CD4-positive, alpha-beta memory T cell (primary cell): Measurements from ENCODE around the gene GLYR1. TPM values are rescaled to one million over a fixed set of nuclear protein-coding genes. Genes with fewer than 3 reads are reported as not detected.
"Not testable (repeated sequence)": the region's sequence is repeated elsewhere in the genome, so short reads cannot be mapped to it uniquely, and the experiment has no call there.

Source experiments
- CTCF ChIA-PET: fragments of 350-600 bp; sonication (Branson Sonifier 250); formaldehyde crosslinking; loops from one replicate; lab custom pipeline; 2021; ENCODE audit warnings: inconsistent platforms; ENCODE audit not compliant: partially characterized antibody; lab: Charles Lee
- POLR2A ChIA-PET: fragments of 350-600 bp; sonication (Branson Sonifier 250); formaldehyde crosslinking; loops from one replicate; lab custom pipeline; 2021; ENCODE audit not compliant: partially characterized antibody; lab: Charles Lee
- DNase-seq, 5 donors: peaks; one replicate each; pipeline versions ENCODE4 v3.0.0 to v3.0.0-alpha.2; 2020 to 2022; ENCODE audit warnings: mixed read lengths in 1 of 5
- H3K27ac ChIP-seq: one replicate; pipeline ENCODE4 v1.7.0; 2013; ENCODE audit warnings: low read depth, low read length
- H3K27me3 ChIP-seq: 2 replicates; pipeline ENCODE4 v1.7.0; 2013; ENCODE audit warnings: mild to moderate bottlenecking, low read length, moderate library complexity; ENCODE audit not compliant: insufficient read depth
- H3K36me3 ChIP-seq: 2 replicates; pipeline ENCODE4 v1.7.0; 2013; ENCODE audit warnings: mild to moderate bottlenecking, low read length, moderate library complexity; ENCODE audit not compliant: insufficient read depth
- H3K4me1 ChIP-seq: 2 replicates; pipeline ENCODE4 v1.7.0; 2013; ENCODE audit warnings: mild to moderate bottlenecking, low read length, moderate library complexity; ENCODE audit not compliant: insufficient read depth
- H3K4me3 ChIP-seq, 2 donors: one replicate each; pipeline ENCODE4 v1.7.0; 2013; ENCODE audit warnings: low read length in 2 of 2, mild to moderate bottlenecking in 1 of 2
- H3K9me3 ChIP-seq, 2 donors: one replicate each; pipeline ENCODE4 v1.7.0; 2013; ENCODE audit warnings: low read length in 2 of 2, control low read depth in 1 of 2; ENCODE audit not compliant: control insufficient read depth in 1 of 2
- H3K27ac Mint-ChIP-seq, 7 donors: one replicate each; pipeline ENCODE4 v1.8.0; 2020 to 2021; ENCODE audit warnings: mixed read lengths in 7 of 7, mild to moderate bottlenecking in 6 of 7, inconsistent platforms in 3 of 7, moderate library complexity in 3 of 7
- H3K27me3 Mint-ChIP-seq, 2 donors: one replicate each; pipeline ENCODE4 v1.8.0; 2020 to 2021; ENCODE audit warnings: mixed read lengths in 2 of 2
- H3K36me3 Mint-ChIP-seq, 2 donors: one replicate each; pipeline ENCODE4 v1.8.0; 2020 to 2021; ENCODE audit warnings: mixed read lengths in 2 of 2, inconsistent platforms in 1 of 2, mild to moderate bottlenecking in 1 of 2
- H3K4me1 Mint-ChIP-seq, 4 donors: one replicate each; pipeline ENCODE4 v1.8.0; 2020 to 2021; ENCODE audit warnings: mixed read lengths in 4 of 4, mild to moderate bottlenecking in 1 of 4
- H3K4me3 Mint-ChIP-seq, 8 donors: one replicate each; pipeline ENCODE4 v1.8.0; 2020 to 2021; ENCODE audit warnings: mixed read lengths in 8 of 8, mild to moderate bottlenecking in 7 of 8, moderate library complexity in 6 of 8, inconsistent platforms in 3 of 8
- H3K9me3 Mint-ChIP-seq, 8 donors: one replicate each; pipeline ENCODE4 v1.8.0; 2020 to 2021; ENCODE audit warnings: mixed read lengths in 8 of 8, mild to moderate bottlenecking in 5 of 8, inconsistent platforms in 3 of 8, moderate library complexity in 1 of 8
- intact Hi-C: fragments of 100-400 bp; cut with micrococcal nuclease; formaldehyde crosslinking; loops from one replicate; pipeline ENCODE4 v1.15.1; 2023
- polyA plus RNA-seq, 2 donors: library from polyadenylated mRNA; unstranded; fragments of 300-500 nt; fragmentation: Illumina TruSeq; gene quantifications; one replicate each; pipeline ENCODE4 v1.2.3, GENCODE V29; 2021
- total RNA-seq, 2 experiments: library from RNA; stranded (reverse); gene quantifications; one replicate each; pipeline ENCODE4 v1.2.3, GENCODE V29; 2021

GLYR1 gene
- total and polyA plus RNA-seq, 4 experiments from 2014 or later = 22.8 to 121 (median 81.0) TPM

GRCh38 chr16:4787627-4788482 is 59.2 kb downstream of the GLYR1 start, which contains the start of gene SEPTIN12:
Gene SEPTIN12 (minus strand): TSS chr16:4788345. CDS start chr16:4787645, 700 bp downstream.
- ChIA-PET POLR2A (no interaction called here), CTCF (no interaction called here)
- peak within 1 kb of the TSS in 4 of 7 donors; percentile 8 to 46 (median 36) for H3K27ac Mint-ChIP-seq

GRCh38 chr16:4787068-4787467 is 60.0 kb downstream of the GLYR1 start:
- Histone ChIP-seq H3K27ac (no peak overlapping the region), H3K36me3 (no peaks in the 10 kb centered on the region), H3K27me3 (no peaks in the 10 kb centered on the region), H3K4me3 (no peak overlapping the region), H3K9me3 (no peaks in the 10 kb centered on the region), H3K4me1 (no peaks in the 10 kb centered on the region)
- no peaks in the 10 kb centered on the region for H3K9me3 Mint-ChIP-seq
- H3K36me3 Mint-ChIP-seq = no peaks in the 10 kb centered on the region
- ChIA-PET POLR2A (no interaction called here), CTCF (no interaction called here)
- no peak overlapping the region for H3K4me3 Mint-ChIP-seq
- H3K27ac Mint-ChIP-seq = no peak overlapping the region
- DNase-seq = no peak
- peaks cover 0 to 2% of the 10 kb centered on the region in 2 donors for H3K27me3 Mint-ChIP-seq
- intact Hi-C loops = no loop called here
- no peaks in the 10 kb centered on the region for H3K4me1 Mint-ChIP-seq

More at GRCh38 chr16:4787627-4788482, 59.2 kb downstream of the GLYR1 start, which contains the start of gene SEPTIN12:
- H3K36me3 ChIP-seq = no peaks in the 10 kb centered on the region
- Mint-ChIP-seq H3K27me3 (peaks cover 0 to 2% of the 10 kb centered on the region in 2 donors), H3K4me1 (no peaks in the 10 kb centered on the region), H3K36me3 (no peaks in the 10 kb centered on the region), H3K9me3 (no peaks in the 10 kb centered on the region), H3K4me3 (no peak within 1 kb of the TSS)
- intact Hi-C loops = no loop called here
- no peak for DNase-seq
- no peak within 1 kb of the TSS for H3K27ac ChIP-seq
- H3K4me3 ChIP-seq = no peak within 1 kb of the TSS
- H3K9me3 ChIP-seq = no peaks in the 10 kb centered on the region
- H3K27me3 ChIP-seq = no peaks in the 10 kb centered on the region
- no peaks in the 10 kb centered on the region for H3K4me1 ChIP-seq

GRCh38 chr16:4785758-4786433 is 61.2 kb downstream of the GLYR1 start:
- no peaks in the 10 kb centered on the region for H3K4me1 Mint-ChIP-seq
- H3K27ac Mint-ChIP-seq = no peak overlapping the region
- no peaks in the 10 kb centered on the region for H3K36me3 ChIP-seq
- no peaks in the 10 kb centered on the region for H3K4me1 ChIP-seq
- no peaks in the 10 kb centered on the region for H3K9me3 ChIP-seq
- H3K27ac ChIP-seq = no peak overlapping the region
- H3K27me3 ChIP-seq = no peaks in the 10 kb centered on the region
- H3K4me3 Mint-ChIP-seq = no peak overlapping the region
- ChIA-PET CTCF (no interaction called here), POLR2A (no interaction called here)
- DNase-seq = no peak
- no peaks in the 10 kb centered on the region for H3K9me3 Mint-ChIP-seq
- H3K4me3 ChIP-seq = no peak overlapping the region
- intact Hi-C loops = no loop called here
- H3K36me3 Mint-ChIP-seq = no peaks in the 10 kb centered on the region
- H3K27me3 Mint-ChIP-seq = no peaks in the 10 kb centered on the region

- H3K27ac ChIP-seq, H3K27me3 ChIP-seq, H3K4me1 ChIP-seq, H3K27ac Mint-ChIP-seq, H3K4me3 ChIP-seq, H3K9me3 Mint-ChIP-seq, H3K4me1 Mint-ChIP-seq, H3K27me3 Mint-ChIP-seq, intact Hi-C loops, H3K9me3 ChIP-seq, H3K36me3 Mint-ChIP-seq, H3K4me3 Mint-ChIP-seq, POLR2A ChIA-PET, DNase-seq, CTCF ChIA-PET, H3K36me3 ChIP-seq: not testable (repeated sequence)
These were observed 62.6 kb downstream of the GLYR1 start for GRCh38 chr16:4784444-4784987.

- no peaks in the 10 kb centered on the region for H3K9me3 Mint-ChIP-seq
- Histone ChIP-seq H3K27me3 (no peaks in the 10 kb centered on the region), H3K9me3 (no peaks in the 10 kb centered on the region), H3K36me3 (no peaks in the 10 kb centered on the region), H3K27ac (no peak overlapping the region), H3K4me1 (no peaks in the 10 kb centered on the region), H3K4me3 (no peak overlapping the region)
- no peak for DNase-seq
- no peak overlapping the region for H3K27ac Mint-ChIP-seq
- intact Hi-C loops = no loop called here
- CTCF ChIA-PET = no interaction called here
- no peaks in the 10 kb centered on the region for H3K4me1 Mint-ChIP-seq
- no peak overlapping the region for H3K4me3 Mint-ChIP-seq
- POLR2A ChIA-PET = no interaction called here
- H3K27me3 Mint-ChIP-seq = no peaks in the 10 kb centered on the region
- no peaks in the 10 kb centered on the region for H3K36me3 Mint-ChIP-seq
These were observed 63.1 kb downstream of the GLYR1 start for GRCh38 chr16:4783951-4784336.

- Histone ChIP-seq H3K9me3 (no peaks in the 10 kb centered on the region), H3K27me3 (no peaks in the 10 kb centered on the region), H3K27ac (no peak overlapping the region), H3K36me3 (no peaks in the 10 kb centered on the region), H3K4me3 (no peak overlapping the region), H3K4me1 (no peaks in the 10 kb centered on the region)
- DNase-seq = no peak
- no peaks in the 10 kb centered on the region for H3K27me3 Mint-ChIP-seq
- H3K4me1 Mint-ChIP-seq = no peaks in the 10 kb centered on the region
- H3K9me3 Mint-ChIP-seq = no peaks in the 10 kb centered on the region
- ChIA-PET POLR2A (no interaction called here), CTCF (no interaction called here)
- no peak overlapping the region for H3K27ac Mint-ChIP-seq
- intact Hi-C loops = no loop called here
- H3K4me3 Mint-ChIP-seq = no peak overlapping the region
- H3K36me3 Mint-ChIP-seq = no peaks in the 10 kb centered on the region
These were observed 63.7 kb downstream of the GLYR1 start for GRCh38 chr16:4783251-4783950.

- DNase-seq = no peak
- Mint-ChIP-seq H3K9me3 (no peaks in the 10 kb centered on the region), H3K4me1 (no peaks in the 10 kb centered on the region), H3K27me3 (no peaks in the 10 kb centered on the region), H3K36me3 (no peaks in the 10 kb centered on the region), H3K27ac (no peak overlapping the region), H3K4me3 (no peak overlapping the region)
- Histone ChIP-seq H3K27me3 (no peaks in the 10 kb centered on the region), H3K4me3 (no peak overlapping the region), H3K4me1 (no peaks in the 10 kb centered on the region), H3K9me3 (no peaks in the 10 kb centered on the region), H3K27ac (no peak overlapping the region), H3K36me3 (no peaks in the 10 kb centered on the region)
- CTCF ChIA-PET = no interaction called here
- POLR2A ChIA-PET = no interaction called here
- intact Hi-C loops = no loop called here
These were observed 66.9 kb downstream of the GLYR1 start for GRCh38 chr16:4780235-4780634.
